Keratinocyte (primary cell): ENCODE results near the gene MCCD1. TPM values are rescaled to one million over a fixed set of nuclear protein-coding genes. Genes with fewer than 3 reads are reported as not detected.

ENCODE experiments used
- DNase-seq: peaks from one replicate; pipeline ENCODE4 v3.0.0-alpha.2; 2011; ENCODE audit warnings: low read depth, missing footprints, low spot score
- FAIRE-seq: peaks from 2 replicates; lab custom pipeline; 2011; peaks lifted over from hg19 to GRCh38; lab: Jason Lieb, UNC
- H2AFZ ChIP-seq: 2 replicates; pipeline ENCODE4 v1.6.0; 2012; ENCODE audit warnings: low read length, control low read depth, inconsistent platforms; ENCODE audit not compliant: control insufficient read depth
- H3K27ac ChIP-seq: 2 replicates; pipeline ENCODE4 v1.5.1; 2011; ENCODE audit warnings: low read length; ENCODE audit not compliant: control insufficient read depth, insufficient read depth
- H3K27me3 ChIP-seq: 3 replicates; pipeline ENCODE4 v1.6.0; 2011; ENCODE audit warnings: low read length; ENCODE audit not compliant: control insufficient read depth, insufficient read depth; ENCODE audit errors: extremely low read depth
- H3K36me3 ChIP-seq, 2 experiments: 2 replicates in 1 of 2; 3 replicates in 1 of 2; pipeline ENCODE4 v1.5.1; 2011; ENCODE audit warnings: low read length in 2 of 2, mild to moderate bottlenecking in 1 of 2; ENCODE audit not compliant: control insufficient read depth in 2 of 2, insufficient read depth in 2 of 2; ENCODE audit errors: extremely low read depth in 1 of 2
- H3K4me1 ChIP-seq: 3 replicates; pipeline ENCODE4 v1.5.1; 2011; ENCODE audit warnings: low read length; ENCODE audit not compliant: control insufficient read depth, insufficient read depth; ENCODE audit errors: extremely low read depth
- H3K4me2 ChIP-seq: 3 replicates; pipeline ENCODE4 v1.6.0; 2011; ENCODE audit warnings: low read depth, low read length; ENCODE audit not compliant: control insufficient read depth, insufficient read depth; ENCODE audit errors: extremely low read depth
- H3K4me3 ChIP-seq, 3 experiments: fragments of 200-600 bp in 1 of 3; sonication (generic) in 1 of 3; 2 replicates in 2 of 3; 3 replicates in 1 of 3; pipeline ENCODE4 v1.5.1; 2011 to 2016; ENCODE audit warnings: low read length in 3 of 3, mild to moderate bottlenecking in 3 of 3, control low read depth in 2 of 3, inconsistent platforms in 1 of 3, low read depth in 1 of 3, mixed read lengths in 1 of 3, mixed run types in 1 of 3, moderate library complexity in 1 of 3; ENCODE audit not compliant: control insufficient read depth in 2 of 3, insufficient read depth in 2 of 3; ENCODE audit errors: extremely low read depth in 1 of 3
- H3K79me2 ChIP-seq: 2 replicates; pipeline ENCODE4 v1.6.0; 2012; ENCODE audit warnings: low read length; ENCODE audit not compliant: control insufficient read depth, insufficient read depth
- H3K9ac ChIP-seq: 3 replicates; pipeline ENCODE4 v1.6.0; 2011; ENCODE audit warnings: low read length; ENCODE audit not compliant: control insufficient read depth, insufficient read depth; ENCODE audit errors: extremely low read depth
- H3K9me1 ChIP-seq: 3 replicates; pipeline ENCODE4 v1.6.0; 2011; ENCODE audit warnings: low read length; ENCODE audit not compliant: control insufficient read depth, insufficient read depth; ENCODE audit errors: extremely low read depth
- H3K9me3 ChIP-seq: 2 replicates; pipeline ENCODE4 v1.5.1; 2012; ENCODE audit warnings: low read depth, low read length; ENCODE audit not compliant: control insufficient read depth
- H4K20me1 ChIP-seq: 3 replicates; pipeline ENCODE4 v1.6.0; 2011; ENCODE audit warnings: low read length; ENCODE audit not compliant: control insufficient read depth, insufficient read depth; ENCODE audit errors: extremely low read depth
- EZH2 ChIP-seq: IDR thresholded peaks from one replicate; pipeline ENCODE4 v1.6.1; 2012; ENCODE audit warnings: inconsistent platforms, mild to moderate bottlenecking, low read length, moderate library complexity
- dilution Hi-C: fragments of 300-500 bp; cut with MboI; formaldehyde crosslinking; loops from one replicate; pipeline ENCODE4 v1.7.0; 2020; ENCODE audit warnings: low sequenced_read_pairs; ENCODE audit not compliant: extremely low pct_ligation_motif_present
- polyA plus RNA-seq, 5 experiments: library from polyadenylated mRNA; depleted of rRNA in 3 of 5; stranded (reverse) in 3 of 5; stranded (forward) in 1 of 5; unstranded in 1 of 5; fragments of >200 nt; gene quantifications; 1 replicate in 1 of 5; 2 replicates in 3 of 5; 3 replicates in 1 of 5; pipeline versions ENCODE4 v1.2.1 to v1.2.3, GENCODE V29; 2011 to 2012; ENCODE audit warnings: missing spikeins in 2 of 5, low read depth in 1 of 5, low replicate concordance in 1 of 5
- TF ChIP-seq, protein P1 (sequence below), 3 experiments: IDR thresholded peaks in 1 of 3; conservative IDR thresholded peaks in 1 of 3; optimal IDR thresholded peaks in 1 of 3; 2 replicates in 2 of 3; 3 replicates in 1 of 3; pipeline versions ENCODE3 to v1.5.1; 2011; ENCODE audit warnings: low read length in 3 of 3, mild to moderate bottlenecking in 3 of 3, moderate library complexity in 2 of 3, control low read depth in 1 of 3, inconsistent platforms in 1 of 3; ENCODE audit not compliant: insufficient read depth in 2 of 3; ENCODE audit errors: extremely low read depth in 1 of 3

MCCD1 gene
- polyA plus RNA-seq, 1 donor (not counting 4 experiments of a cell fraction or from before 2014, with no cell fraction given), result not detected

DNA sequence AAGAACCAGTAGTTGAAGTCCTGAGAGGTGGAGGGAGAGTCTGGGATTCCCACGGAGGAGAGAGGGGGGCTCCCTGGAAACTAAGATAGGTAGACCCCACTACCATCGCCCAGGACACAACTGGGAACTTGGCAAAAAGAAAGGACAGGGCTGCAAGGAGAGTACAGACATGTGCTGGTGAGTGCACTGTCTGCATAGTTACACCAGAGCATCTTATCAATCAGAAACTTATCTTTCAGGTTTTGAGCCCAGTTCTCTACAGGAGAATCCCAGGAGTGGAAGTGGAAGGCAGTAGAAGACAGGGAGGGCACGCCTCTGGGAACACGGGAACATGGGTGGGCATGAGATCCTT, 30.8 kb downstream of the MCCD1 start:
- Histone ChIP-seq H3K4me3 (no peak overlapping the region), H3K9me3 (no peaks in the 10 kb centered on the region), H3K4me1 (peaks cover 12% of the 10 kb centered on the region), H4K20me1 (no peaks in the 10 kb centered on the region), H3K27me3 (no peaks in the 10 kb centered on the region), H3K79me2 (no peaks in the 10 kb centered on the region), H3K9me1 (no peaks in the 10 kb centered on the region), H2AFZ (no peak overlapping the region), H3K4me2 (no peak overlapping the region), H3K9ac (no peak overlapping the region), H3K27ac (no peak overlapping the region), H3K36me3 (peaks cover 10 to 17% of the 10 kb centered on the region in 2 experiments)
- dilution Hi-C loops, result no loop called here
- FAIRE-seq (no peak), DNase-seq (no peak)
- TF ChIP-seq, protein P1, sequence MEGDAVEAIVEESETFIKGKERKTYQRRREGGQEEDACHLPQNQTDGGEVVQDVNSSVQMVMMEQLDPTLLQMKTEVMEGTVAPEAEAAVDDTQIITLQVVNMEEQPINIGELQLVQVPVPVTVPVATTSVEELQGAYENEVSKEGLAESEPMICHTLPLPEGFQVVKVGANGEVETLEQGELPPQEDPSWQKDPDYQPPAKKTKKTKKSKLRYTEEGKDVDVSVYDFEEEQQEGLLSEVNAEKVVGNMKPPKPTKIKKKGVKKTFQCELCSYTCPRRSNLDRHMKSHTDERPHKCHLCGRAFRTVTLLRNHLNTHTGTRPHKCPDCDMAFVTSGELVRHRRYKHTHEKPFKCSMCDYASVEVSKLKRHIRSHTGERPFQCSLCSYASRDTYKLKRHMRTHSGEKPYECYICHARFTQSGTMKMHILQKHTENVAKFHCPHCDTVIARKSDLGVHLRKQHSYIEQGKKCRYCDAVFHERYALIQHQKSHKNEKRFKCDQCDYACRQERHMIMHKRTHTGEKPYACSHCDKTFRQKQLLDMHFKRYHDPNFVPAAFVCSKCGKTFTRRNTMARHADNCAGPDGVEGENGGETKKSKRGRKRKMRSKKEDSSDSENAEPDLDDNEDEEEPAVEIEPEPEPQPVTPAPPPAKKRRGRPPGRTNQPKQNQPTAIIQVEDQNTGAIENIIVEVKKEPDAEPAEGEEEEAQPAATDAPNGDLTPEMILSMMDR (optimal IDR thresholded peaks at IDR 0.05 in 1 of 3, IDR thresholded peaks at IDR 0.05 in 1 of 3, conservative IDR thresholded peaks at IDR 0.05 in 1 of 3; ENCODE audit: extremely low read depth in 1 of 3, insufficient read depth in 2 of 3, low read length in 3 of 3), result no peak
- TF ChIP-seq EZH2, result no peak

DNA sequence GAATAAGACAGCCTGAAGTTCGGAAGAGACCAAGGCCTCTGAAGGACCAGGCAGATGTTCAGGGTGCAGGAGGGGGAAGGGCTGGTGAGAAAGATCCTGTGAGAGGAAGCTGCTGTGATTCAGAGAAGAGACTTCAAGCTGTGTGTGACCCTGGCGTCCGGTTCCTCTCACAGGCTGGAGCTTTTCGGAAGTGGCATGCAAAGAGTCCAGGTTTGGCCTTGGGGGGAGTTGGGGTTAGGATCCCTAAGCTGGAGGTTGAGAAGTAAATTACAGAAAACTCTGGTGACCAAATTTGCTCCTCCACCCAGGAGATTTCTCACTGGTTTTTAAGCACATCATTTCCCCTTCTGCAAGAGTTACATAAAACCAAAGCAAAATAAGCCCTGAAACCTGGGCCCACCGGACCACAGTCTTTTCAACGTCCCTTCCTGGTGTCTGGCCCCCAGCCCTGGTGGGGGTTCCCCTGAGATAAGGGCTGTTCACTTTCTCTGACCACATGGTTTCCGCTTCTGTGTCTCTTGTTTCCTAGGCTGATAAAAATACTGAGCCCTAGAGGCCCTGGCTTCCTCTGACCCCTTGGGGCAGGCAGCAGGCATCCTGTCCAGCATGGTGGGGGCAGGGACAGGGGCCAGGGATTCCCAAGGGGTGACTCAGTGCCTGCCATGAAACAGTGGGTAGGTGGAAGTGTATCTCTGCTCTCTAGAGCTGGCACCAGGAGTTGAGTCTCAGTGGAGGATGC, 31.4 kb downstream of the MCCD1 start:
- FAIRE-seq, result no peak
- peaks cover 12% of the 10 kb centered on the region for H3K4me1 ChIP-seq

More for the DNA sequence above, 31.4 kb downstream of the MCCD1 start:
- Histone ChIP-seq H2AFZ (no peak overlapping the region), H3K9me3 (no peaks in the 10 kb centered on the region), H3K9ac (no peak overlapping the region), H3K9me1 (no peaks in the 10 kb centered on the region), H3K36me3 (peaks cover 10 to 17% of the 10 kb centered on the region in 2 experiments), H3K27me3 (no peaks in the 10 kb centered on the region), H3K4me2 (peak overlapping the region; percentile 36), H3K4me3 (no peak overlapping the region), H4K20me1 (no peaks in the 10 kb centered on the region), H3K27ac (no peak overlapping the region), H3K79me2 (no peaks in the 10 kb centered on the region)
- dilution Hi-C loops, result no loop called here
- no peak for TF ChIP-seq EZH2
- TF ChIP-seq, protein P1 (optimal IDR thresholded peaks at IDR 0.05 in 1 of 3, IDR thresholded peaks at IDR 0.05 in 1 of 3, conservative IDR thresholded peaks at IDR 0.05 in 1 of 3; ENCODE audit: extremely low read depth in 1 of 3, insufficient read depth in 2 of 3, low read length in 3 of 3), result no peak
- DNase-seq, result no peak
